HG02970 (cell line): ENCODE results near the gene SLC12A1.

Source experiments
- ATAC-seq: cut with Tn5 transposase; IDR thresholded peaks from one replicate; pipeline ENCODE4 v1.9.1; 2021; ENCODE audit warnings: mild to moderate bottlenecking, moderate library complexity, moderate number of reproducible peaks; ENCODE audit not compliant: unreplicated experiment, low FRiP score

The SLC12A1 gene

GRCh38 chr15:48340111-48340510 is 134.0 kb downstream of the SLC12A1 start:
- no peak for ATAC-seq

DNA sequence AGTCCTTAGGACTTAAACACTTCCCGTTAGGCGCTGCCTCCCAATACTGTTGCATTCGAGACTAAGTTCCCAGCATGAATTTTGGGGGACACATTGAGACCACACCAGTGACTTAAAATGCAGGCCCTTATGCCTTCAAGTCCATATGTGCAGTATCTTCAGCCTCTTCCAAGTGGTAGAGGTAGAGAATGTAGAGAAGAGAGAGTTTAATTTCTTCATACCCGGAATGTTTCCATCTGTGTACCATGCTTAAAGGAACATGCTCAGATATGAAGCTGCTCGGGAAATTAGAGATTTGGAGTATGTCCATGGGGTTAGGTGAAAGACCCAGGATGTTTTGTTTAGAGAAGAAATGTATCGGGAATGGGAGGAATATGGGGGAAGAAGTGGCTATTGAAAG is 137.8 kb downstream of the SLC12A1 start:
- no peak for ATAC-seq

- ATAC-seq: no peak
Measured at GRCh38 chr15:48345516-48345915, 139.4 kb downstream of the SLC12A1 start.

DNA sequence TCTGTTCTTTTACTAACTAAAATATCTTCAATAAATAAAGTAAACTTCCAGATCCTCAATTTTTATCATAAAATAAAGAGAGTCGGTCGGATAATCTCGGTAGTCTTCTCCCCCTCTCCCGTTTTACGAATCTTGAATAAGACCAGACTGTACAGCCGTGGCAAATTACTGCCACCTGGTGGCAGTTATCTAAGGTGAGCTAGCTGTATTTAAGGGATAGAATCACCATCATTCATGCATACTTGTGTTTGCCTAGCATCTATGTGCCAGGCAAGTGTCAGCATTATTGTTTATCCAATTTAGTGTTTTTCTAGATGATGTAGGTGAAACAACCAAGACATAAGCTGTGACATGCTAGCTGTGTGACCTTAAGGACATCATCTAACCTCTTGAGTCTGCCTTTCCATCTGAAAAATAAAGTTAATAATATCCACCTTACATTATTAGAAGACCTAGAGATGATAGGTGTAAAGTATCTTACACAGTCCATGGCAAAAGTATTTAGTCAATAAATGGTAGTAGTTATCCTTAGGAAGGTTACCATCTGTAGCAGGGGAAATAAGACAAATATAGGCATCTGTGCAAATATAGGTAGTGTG is 146.5 kb downstream of the SLC12A1 start:
- no peak for ATAC-seq
